Gastroesophageal sphincter (tissue), 3 donors: ENCODE results near the gene BUD13.

Experiments
- CTCF ChIP-seq, 4 experiments: fragments of 200-600 bp in 2 of 4; fragments of 450-650 bp in 2 of 4; sonication (generic) in 1 of 4; IDR thresholded peaks; one replicate each; pipeline ENCODE4 v1.5.1; 2017 to 2019; ENCODE audit warnings: antibody characterized with exemption in 4 of 4, mild to moderate bottlenecking in 2 of 4, moderate library complexity in 2 of 4
- POLR2A ChIP-seq, 2 donors: fragments of 450-650 bp; IDR thresholded peaks; one replicate each; pipeline ENCODE4 v1.6.1; 2017; ENCODE audit warnings: antibody characterized with exemption in 2 of 2, mild to moderate bottlenecking in 2 of 2, moderate library complexity in 1 of 2
- POLR2AphosphoS5 ChIP-seq: sonication (generic); formaldehyde crosslinking; IDR thresholded peaks from one replicate; pipeline ENCODE4 v1.6.1; 2017; ENCODE audit warnings: antibody characterized with exemption

DNA sequence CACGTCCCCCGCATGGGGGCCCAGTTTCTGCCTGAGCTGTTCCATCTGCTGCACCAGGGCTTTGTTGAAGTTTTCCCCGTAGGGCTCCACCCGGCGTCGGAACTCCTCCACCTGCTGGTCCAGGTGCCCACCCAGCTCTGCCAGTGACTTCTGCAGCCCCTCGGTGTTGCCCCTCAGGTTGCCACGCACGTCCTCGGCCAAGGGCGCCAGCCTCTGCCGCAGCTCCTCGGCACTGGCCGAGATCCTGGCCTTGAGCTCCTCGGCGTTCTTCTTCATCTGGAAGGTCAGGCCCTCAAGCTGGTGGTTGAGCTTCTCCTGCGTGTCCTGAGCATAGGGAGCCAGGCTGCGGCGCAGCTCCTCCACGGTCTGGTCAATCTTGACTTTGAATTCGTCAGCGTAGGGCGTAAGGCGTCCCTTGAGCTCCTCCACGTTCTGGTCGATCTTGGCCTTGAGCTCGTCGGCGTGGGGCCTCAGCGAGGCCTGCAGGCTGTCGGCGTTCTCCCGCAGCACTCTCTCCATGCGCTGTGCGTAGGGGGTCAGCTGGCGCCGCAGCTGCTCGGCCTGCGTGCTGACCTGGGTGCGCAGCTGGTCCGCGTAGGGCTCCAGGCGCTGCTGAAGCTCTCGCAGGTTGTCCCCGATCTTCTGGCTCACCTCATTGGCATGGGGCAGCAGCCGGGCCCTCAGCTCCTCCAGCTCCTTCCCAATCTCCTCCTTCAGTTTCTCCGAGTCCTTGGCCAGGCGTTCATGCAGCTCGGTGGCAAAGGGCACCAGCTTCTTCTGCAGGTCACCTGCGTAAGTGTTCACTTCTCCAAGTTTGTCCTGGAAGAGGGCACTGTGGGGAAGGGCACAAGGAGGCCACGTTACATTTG lies 48.5 kb upstream of the BUD13 start:
- no peak for TF ChIP-seq CTCF (IDR thresholded peaks at IDR 0.05)
- TF ChIP-seq POLR2AphosphoS5: no peak
- no peak for TF ChIP-seq POLR2A (IDR thresholded peaks at IDR 0.05)
